HepG2 (cell line): ENCODE measurements around the gene HSPA1A. TPM values are rescaled to one million over a fixed set of nuclear protein-coding genes. Genes with fewer than 3 reads are reported as not detected.
A peak's percentile ranks its signal among the peaks of the same experiment; 100 is the strongest.

Experiments used
- FOXJ3 ChIP-seq: sonication (generic); formaldehyde crosslinking; IDR thresholded peaks from 2 replicates; pipeline ENCODE4 v1.4.0; 2020; ENCODE audit warnings: missing genetic modification reagents, mild to moderate bottlenecking, borderline replicate concordance
- KDM4B ChIP-seq: sonication (generic); formaldehyde crosslinking; IDR thresholded peaks from 2 replicates; pipeline ENCODE4 v1.4.0; 2020; ENCODE audit warnings: missing genetic modification reagents
- PAF1 ChIP-seq: IDR thresholded peaks from 2 replicates; pipeline ENCODE4 v1.6.1; 2016; ENCODE audit warnings: missing genetic modification reagents, missing compliant biosample characterization
- SALL1 ChIP-seq: sonication (generic); formaldehyde crosslinking; IDR thresholded peaks from 2 replicates; pipeline ENCODE4 v1.8.0; 2022; ENCODE audit warnings: mild to moderate bottlenecking, missing genetic modification reagents
- SAP130 ChIP-seq: IDR thresholded peaks from 2 replicates; pipeline ENCODE4 v1.6.1; 2016; ENCODE audit warnings: low read depth
- TCF7 ChIP-seq: sonication (generic); IDR thresholded peaks from 2 replicates; pipeline ENCODE4 v1.6.1; 2016; ENCODE audit warnings: antibody characterized with exemption, low read depth
- ZBTB8A ChIP-seq: sonication (generic); formaldehyde crosslinking; IDR thresholded peaks from 2 replicates; pipeline ENCODE4 v1.4.0; 2020; ENCODE audit warnings: mild to moderate bottlenecking, low read depth, missing genetic modification reagents, borderline replicate concordance
- ZFP1 ChIP-seq: IDR thresholded peaks from 2 replicates; pipeline ENCODE4 v1.6.1; 2016
- ZKSCAN1 ChIP-seq: fragments of 150-350 bp; IDR thresholded peaks from 2 replicates; pipeline ENCODE4 v1.6.1; 2014; ENCODE audit warnings: low read length
- ZNF24 ChIP-seq: fragments of 450-650 bp; IDR thresholded peaks from 2 replicates; pipeline ENCODE4 v1.6.1; 2017; ENCODE audit warnings: antibody characterized with exemption, mild to moderate bottlenecking
- ZNF317 ChIP-seq: sonication (generic); formaldehyde crosslinking; IDR thresholded peaks from 2 replicates; pipeline ENCODE4 v1.5.0; 2020; ENCODE audit warnings: mild to moderate bottlenecking, missing genetic modification reagents
- ZNF441 ChIP-seq: sonication (generic); formaldehyde crosslinking; IDR thresholded peaks from 2 replicates; pipeline ENCODE4 v1.7.0; 2021; ENCODE audit warnings: missing genetic modification reagents, borderline replicate concordance
- polyA plus RNA-seq, 8 experiments: library from polyadenylated mRNA; depleted of rRNA in 3 of 8; stranded (reverse) in 7 of 8; unstranded in 1 of 8; fragments of >200 nt; fragmentation: Illumina TruSeq in 4 of 8; extraction: Trizol in 4 of 8; gene quantifications; 2 replicates each; pipeline versions ENCODE4 v1.2.1 to v1.2.3, GENCODE V29; 2011 to 2016; ENCODE audit warnings: low read depth in 4 of 8, missing spikeins in 1 of 8, mixed read lengths in 1 of 8; ENCODE audit not compliant: insufficient read depth in 1 of 8
- total RNA-seq, 5 experiments: library from RNA; depleted of rRNA; stranded (reverse); fragments of >200 nt; fragmentation: Illumina TruSeq; extraction: Trizol; gene quantifications; 2 replicates each; pipeline ENCODE4 v1.2.3, GENCODE V29; 2016; ENCODE audit warnings: low read depth in 1 of 5
- TF ChIP-seq, protein P1 (sequence below): sonication (generic); formaldehyde crosslinking; IDR thresholded peaks from 2 replicates; pipeline ENCODE4 v1.4.0; 2020; ENCODE audit warnings: missing genetic modification reagents
- TF ChIP-seq, protein P2 (sequence below): IDR thresholded peaks from 2 replicates; pipeline ENCODE4 v1.6.1; 2012; ENCODE audit warnings: low read length, improper control_type of control experiment
- TF ChIP-seq, protein P3 (sequence below): conservative IDR thresholded peaks from 2 replicates; pipeline ENCODE4 v1.6.1; 2018; ENCODE audit warnings: missing genetic modification reagents
- TF ChIP-seq, protein P4 (sequence below): sonication (generic); formaldehyde crosslinking; IDR thresholded peaks from 2 replicates; pipeline ENCODE4 v1.4.0; 2020; ENCODE audit warnings: mild to moderate bottlenecking, missing genetic modification reagents, borderline replicate concordance
- TF ChIP-seq, protein P5 (sequence below): sonication (generic); formaldehyde crosslinking; IDR thresholded peaks from 2 replicates; pipeline ENCODE4 v1.5.0; 2020; ENCODE audit warnings: mild to moderate bottlenecking, missing genetic modification reagents, borderline replicate concordance

HSPA1A gene
- total and polyA plus RNA-seq, 2 of the 13 experiments (the other 11 are each of a cell fraction or from before 2014, with no cell fraction given) = 44.5 to 85.0 TPM

DNA sequence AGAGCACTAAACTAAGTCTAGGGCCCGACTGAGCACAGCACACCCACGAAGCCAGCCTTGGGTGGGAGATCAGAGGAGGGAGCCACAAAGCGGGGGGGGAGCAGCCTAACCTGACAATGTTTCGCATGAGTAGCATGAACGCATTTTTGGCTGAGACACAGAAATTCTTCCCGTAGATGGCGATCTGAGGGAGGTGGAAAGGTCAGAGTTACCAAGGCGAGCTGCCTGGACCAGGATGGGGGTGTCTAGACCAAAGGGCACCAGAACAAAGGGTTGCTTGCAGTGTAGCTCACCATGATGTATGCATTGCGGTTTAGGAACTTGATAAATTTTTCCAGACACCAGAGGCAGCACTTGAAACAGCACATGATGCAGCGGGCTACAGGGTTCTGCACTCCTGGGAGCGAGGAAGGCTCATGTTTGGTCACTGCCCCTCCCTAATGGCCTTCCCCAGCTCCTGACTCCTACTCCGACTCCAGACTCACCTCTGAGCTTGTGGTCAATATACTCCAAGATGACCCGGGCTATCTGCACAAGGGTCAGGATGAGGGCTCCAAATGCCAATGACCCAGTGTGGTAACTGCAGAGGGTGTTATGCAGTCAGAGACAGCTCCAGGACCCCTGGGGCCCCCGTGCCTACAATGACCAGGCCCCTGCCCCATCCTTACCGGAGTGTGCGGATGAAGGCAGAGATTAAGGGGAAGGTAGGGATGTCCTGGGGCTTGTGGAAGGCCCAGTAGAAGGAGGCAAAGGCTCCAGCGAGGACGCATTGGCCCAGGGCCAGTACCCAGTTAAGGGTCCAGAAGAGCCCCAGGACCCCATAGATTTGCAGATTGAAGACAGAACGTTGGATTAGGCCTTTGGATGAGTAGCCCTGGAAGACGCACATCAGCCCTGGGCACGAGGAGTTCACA, 50.1 kb downstream of the HSPA1A start (continued):
- TF ChIP-seq, protein P1, sequence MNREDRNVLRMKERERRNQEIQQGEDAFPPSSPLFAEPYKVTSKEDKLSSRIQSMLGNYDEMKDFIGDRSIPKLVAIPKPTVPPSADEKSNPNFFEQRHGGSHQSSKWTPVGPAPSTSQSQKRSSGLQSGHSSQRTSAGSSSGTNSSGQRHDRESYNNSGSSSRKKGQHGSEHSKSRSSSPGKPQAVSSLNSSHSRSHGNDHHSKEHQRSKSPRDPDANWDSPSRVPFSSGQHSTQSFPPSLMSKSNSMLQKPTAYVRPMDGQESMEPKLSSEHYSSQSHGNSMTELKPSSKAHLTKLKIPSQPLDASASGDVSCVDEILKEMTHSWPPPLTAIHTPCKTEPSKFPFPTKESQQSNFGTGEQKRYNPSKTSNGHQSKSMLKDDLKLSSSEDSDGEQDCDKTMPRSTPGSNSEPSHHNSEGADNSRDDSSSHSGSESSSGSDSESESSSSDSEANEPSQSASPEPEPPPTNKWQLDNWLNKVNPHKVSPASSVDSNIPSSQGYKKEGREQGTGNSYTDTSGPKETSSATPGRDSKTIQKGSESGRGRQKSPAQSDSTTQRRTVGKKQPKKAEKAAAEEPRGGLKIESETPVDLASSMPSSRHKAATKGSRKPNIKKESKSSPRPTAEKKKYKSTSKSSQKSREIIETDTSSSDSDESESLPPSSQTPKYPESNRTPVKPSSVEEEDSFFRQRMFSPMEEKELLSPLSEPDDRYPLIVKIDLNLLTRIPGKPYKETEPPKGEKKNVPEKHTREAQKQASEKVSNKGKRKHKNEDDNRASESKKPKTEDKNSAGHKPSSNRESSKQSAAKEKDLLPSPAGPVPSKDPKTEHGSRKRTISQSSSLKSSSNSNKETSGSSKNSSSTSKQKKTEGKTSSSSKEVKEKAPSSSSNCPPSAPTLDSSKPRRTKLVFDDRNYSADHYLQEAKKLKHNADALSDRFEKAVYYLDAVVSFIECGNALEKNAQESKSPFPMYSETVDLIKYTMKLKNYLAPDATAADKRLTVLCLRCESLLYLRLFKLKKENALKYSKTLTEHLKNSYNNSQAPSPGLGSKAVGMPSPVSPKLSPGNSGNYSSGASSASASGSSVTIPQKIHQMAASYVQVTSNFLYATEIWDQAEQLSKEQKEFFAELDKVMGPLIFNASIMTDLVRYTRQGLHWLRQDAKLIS (CRISPR knock-in tag) = no peak
- TF ChIP-seq KDM4B (CRISPR knock-in tag) = peak; percentile 66; the same call in 1 of the 2 replicates
- no peak for TF ChIP-seq ZNF24
- TF ChIP-seq PAF1 = no peak
- TF ChIP-seq FOXJ3 (CRISPR knock-in tag) = peak; percentile 80; the same call in 1 of the 2 replicates
- TF ChIP-seq, protein P2, sequence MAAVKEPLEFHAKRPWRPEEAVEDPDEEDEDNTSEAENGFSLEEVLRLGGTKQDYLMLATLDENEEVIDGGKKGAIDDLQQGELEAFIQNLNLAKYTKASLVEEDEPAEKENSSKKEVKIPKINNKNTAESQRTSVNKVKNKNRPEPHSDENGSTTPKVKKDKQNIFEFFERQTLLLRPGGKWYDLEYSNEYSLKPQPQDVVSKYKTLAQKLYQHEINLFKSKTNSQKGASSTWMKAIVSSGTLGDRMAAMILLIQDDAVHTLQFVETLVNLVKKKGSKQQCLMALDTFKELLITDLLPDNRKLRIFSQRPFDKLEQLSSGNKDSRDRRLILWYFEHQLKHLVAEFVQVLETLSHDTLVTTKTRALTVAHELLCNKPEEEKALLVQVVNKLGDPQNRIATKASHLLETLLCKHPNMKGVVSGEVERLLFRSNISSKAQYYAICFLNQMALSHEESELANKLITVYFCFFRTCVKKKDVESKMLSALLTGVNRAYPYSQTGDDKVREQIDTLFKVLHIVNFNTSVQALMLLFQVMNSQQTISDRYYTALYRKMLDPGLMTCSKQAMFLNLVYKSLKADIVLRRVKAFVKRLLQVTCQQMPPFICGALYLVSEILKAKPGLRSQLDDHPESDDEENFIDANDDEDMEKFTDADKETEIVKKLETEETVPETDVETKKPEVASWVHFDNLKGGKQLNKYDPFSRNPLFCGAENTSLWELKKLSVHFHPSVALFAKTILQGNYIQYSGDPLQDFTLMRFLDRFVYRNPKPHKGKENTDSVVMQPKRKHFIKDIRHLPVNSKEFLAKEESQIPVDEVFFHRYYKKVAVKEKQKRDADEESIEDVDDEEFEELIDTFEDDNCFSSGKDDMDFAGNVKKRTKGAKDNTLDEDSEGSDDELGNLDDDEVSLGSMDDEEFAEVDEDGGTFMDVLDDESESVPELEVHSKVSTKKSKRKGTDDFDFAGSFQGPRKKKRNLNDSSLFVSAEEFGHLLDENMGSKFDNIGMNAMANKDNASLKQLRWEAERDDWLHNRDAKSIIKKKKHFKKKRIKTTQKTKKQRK = no peak
- TF ChIP-seq, protein P3, sequence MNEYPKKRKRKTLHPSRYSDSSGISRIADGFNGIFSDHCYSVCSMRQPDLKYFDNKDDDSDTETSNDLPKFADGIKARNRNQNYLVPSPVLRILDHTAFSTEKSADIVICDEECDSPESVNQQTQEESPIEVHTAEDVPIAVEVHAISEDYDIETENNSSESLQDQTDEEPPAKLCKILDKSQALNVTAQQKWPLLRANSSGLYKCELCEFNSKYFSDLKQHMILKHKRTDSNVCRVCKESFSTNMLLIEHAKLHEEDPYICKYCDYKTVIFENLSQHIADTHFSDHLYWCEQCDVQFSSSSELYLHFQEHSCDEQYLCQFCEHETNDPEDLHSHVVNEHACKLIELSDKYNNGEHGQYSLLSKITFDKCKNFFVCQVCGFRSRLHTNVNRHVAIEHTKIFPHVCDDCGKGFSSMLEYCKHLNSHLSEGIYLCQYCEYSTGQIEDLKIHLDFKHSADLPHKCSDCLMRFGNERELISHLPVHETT (CRISPR knock-in tag) = no peak
- no peak for TF ChIP-seq ZBTB8A (CRISPR knock-in tag)
- no peak for TF ChIP-seq ZFP1 (CRISPR knock-in tag)
- TF ChIP-seq, protein P4, sequence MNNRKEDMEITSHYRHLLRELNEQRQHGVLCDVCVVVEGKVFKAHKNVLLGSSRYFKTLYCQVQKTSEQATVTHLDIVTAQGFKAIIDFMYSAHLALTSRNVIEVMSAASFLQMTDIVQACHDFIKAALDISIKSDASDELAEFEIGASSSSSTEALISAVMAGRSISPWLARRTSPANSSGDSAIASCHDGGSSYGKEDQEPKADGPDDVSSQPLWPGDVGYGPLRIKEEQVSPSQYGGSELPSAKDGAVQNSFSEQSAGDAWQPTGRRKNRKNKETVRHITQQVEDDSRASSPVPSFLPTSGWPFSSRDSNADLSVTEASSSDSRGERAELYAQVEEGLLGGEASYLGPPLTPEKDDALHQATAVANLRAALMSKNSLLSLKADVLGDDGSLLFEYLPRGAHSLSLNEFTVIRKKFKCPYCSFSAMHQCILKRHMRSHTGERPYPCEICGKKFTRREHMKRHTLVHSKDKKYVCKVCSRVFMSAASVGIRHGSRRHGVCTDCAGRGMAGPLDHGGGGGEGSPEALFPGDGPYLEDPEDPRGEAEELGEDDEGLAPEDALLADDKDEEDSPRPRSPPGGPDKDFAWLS = no peak
- TF ChIP-seq SAP130 (CRISPR knock-in tag) = peak; percentile 96
- TF ChIP-seq ZKSCAN1 = peak; percentile 65
- TF ChIP-seq SALL1 (CRISPR knock-in tag) = peak; percentile 94
- TF ChIP-seq ZNF317 = no peak
- TF ChIP-seq, protein P5, sequence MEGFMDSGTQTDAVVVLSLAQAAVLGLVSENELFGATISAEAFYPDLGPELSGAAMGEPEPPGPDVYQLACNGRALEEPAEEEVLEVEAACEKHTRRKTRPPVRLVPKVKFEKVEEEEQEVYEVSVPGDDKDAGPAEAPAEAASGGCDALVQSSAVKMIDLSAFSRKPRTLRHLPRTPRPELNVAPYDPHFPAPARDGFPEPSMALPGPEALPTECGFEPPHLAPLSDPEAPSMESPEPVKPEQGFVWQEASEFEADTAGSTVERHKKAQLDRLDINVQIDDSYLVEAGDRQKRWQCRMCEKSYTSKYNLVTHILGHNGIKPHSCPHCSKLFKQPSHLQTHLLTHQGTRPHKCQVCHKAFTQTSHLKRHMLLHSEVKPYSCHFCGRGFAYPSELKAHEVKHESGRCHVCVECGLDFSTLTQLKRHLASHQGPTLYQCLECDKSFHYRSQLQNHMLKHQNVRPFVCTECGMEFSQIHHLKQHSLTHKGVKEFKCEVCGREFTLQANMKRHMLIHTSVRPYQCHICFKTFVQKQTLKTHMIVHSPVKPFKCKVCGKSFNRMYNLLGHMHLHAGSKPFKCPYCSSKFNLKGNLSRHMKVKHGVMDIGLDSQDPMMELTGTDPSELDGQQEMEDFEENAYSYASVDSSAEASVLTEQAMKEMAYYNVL (CRISPR knock-in tag) = no peak
- no peak; the same call in 1 of the 2 replicates for TF ChIP-seq ZNF441 (CRISPR knock-in tag)
- peak; percentile 90 for TF ChIP-seq TCF7
